K562 (cell line): ENCODE measurements around the gene PHF21A. TPM values are rescaled to one million over a fixed set of nuclear protein-coding genes. Genes with fewer than 3 reads are reported as not detected.

Source experiments
- ASH1L ChIP-seq: fragments of 450-650 bp; IDR thresholded peaks from 2 replicates; pipeline ENCODE4 v1.6.1; 2018; ENCODE audit warnings: borderline replicate concordance, mild to moderate bottlenecking, low read depth; ENCODE audit not compliant: partially characterized antibody
- CEBPG ChIP-seq, 3 experiments: fragments of 200-800 bp in 1 of 3; sonication (Bioruptor generic) in 1 of 3; sonication (generic) in 1 of 3; formaldehyde crosslinking in 1 of 3; IDR thresholded peaks in 2 of 3; conservative IDR thresholded peaks in 1 of 3; 2 replicates each; pipeline versions ENCODE4 v1.6.1 to v1.8.0; 2016 to 2022; ENCODE audit warnings: missing compliant biosample characterization in 2 of 3, missing genetic modification characterization in 2 of 3, mild to moderate bottlenecking in 1 of 3, missing genetic modification reagents in 1 of 3
- CREM ChIP-seq: IDR thresholded peaks from 2 replicates; pipeline ENCODE4 v1.6.1; 2014; ENCODE audit warnings: antibody characterized with exemption, low read depth
- JUND ChIP-seq, 2 experiments: IDR thresholded peaks; 2 replicates in 1 of 2; 3 replicates in 1 of 2; pipeline ENCODE4 v1.6.1; 2011; ENCODE audit warnings: borderline replicate concordance in 2 of 2, low read depth in 2 of 2, low read length in 2 of 2, improper control_type of control experiment in 1 of 2, missing biosample characterization in 1 of 2, missing genetic modification characterization in 1 of 2, missing genetic modification reagents in 1 of 2
- MAFF ChIP-seq: IDR thresholded peaks from 2 replicates; pipeline ENCODE4 v1.6.1; 2012; ENCODE audit warnings: low read length, improper control_type of control experiment
- MAFG ChIP-seq: fragments of 450-650 bp; conservative IDR thresholded peaks from 2 replicates; pipeline ENCODE4 v1.6.1; 2016; ENCODE audit warnings: missing genetic modification characterization, missing compliant biosample characterization
- MBD2 ChIP-seq: sonication (generic); IDR thresholded peaks from 2 replicates; pipeline ENCODE4 v1.6.1; 2016; ENCODE audit warnings: low read depth, borderline replicate concordance
- NR2C1 ChIP-seq, 2 experiments: fragments of 450-650 bp; IDR thresholded peaks; 2 replicates each; pipeline ENCODE4 v1.6.1; 2017; ENCODE audit warnings: mild to moderate bottlenecking in 2 of 2, antibody characterized with exemption in 1 of 2, inconsistent platforms in 1 of 2, missing compliant biosample characterization in 1 of 2, missing genetic modification characterization in 1 of 2
- RNF2 ChIP-seq: sonication (generic); IDR thresholded peaks from 2 replicates; pipeline ENCODE4 v1.6.1; 2016
- YY1 ChIP-seq, 3 experiments: IDR thresholded peaks; 2 replicates each; pipeline ENCODE4 v1.6.1; 2011; ENCODE audit warnings: low read length in 2 of 3, mild to moderate bottlenecking in 2 of 3, moderate library complexity in 2 of 3, borderline replicate concordance in 1 of 3, control low read depth in 1 of 3, low read depth in 1 of 3; ENCODE audit not compliant: insufficient read depth in 3 of 3, insufficient replicate concordance in 2 of 3, control insufficient read depth in 1 of 3, insufficient read length in 1 of 3; ENCODE audit errors: extremely low read depth in 1 of 3
- ZNF175 ChIP-seq: fragments of 200-800 bp; sonication (Bioruptor generic); IDR thresholded peaks from 2 replicates; pipeline ENCODE4 v1.6.1; 2016; ENCODE audit warnings: low read depth, mild to moderate bottlenecking, missing genetic modification characterization, missing compliant biosample characterization
- ZNF592 ChIP-seq: fragments of 450-650 bp; IDR thresholded peaks from 2 replicates; pipeline ENCODE4 v1.6.1; 2017; ENCODE audit warnings: antibody characterized with exemption, mild to moderate bottlenecking
- ZNF644 ChIP-seq: fragments of 200-800 bp; sonication (Bioruptor generic); IDR thresholded peaks from 2 replicates; pipeline ENCODE4 v1.6.1; 2016; ENCODE audit warnings: low read depth, missing genetic modification characterization, missing compliant biosample characterization
- ZNF766 ChIP-seq: fragments of 200-800 bp; sonication (Bioruptor generic); conservative IDR thresholded peaks from 2 replicates; pipeline ENCODE4 v1.6.1; 2016; ENCODE audit warnings: missing genetic modification characterization, missing compliant biosample characterization
- polyA plus RNA-seq, 8 experiments: library from polyadenylated mRNA; depleted of rRNA in 4 of 8; stranded (reverse) in 5 of 8; unstranded in 3 of 8; fragments of >200 nt; fragmentation: Nextera tagmentation in 2 of 8; fragmentation: Illumina TruSeq in 1 of 8; extraction: Ambion mirVana in 2 of 8; extraction: Trizol in 1 of 8; gene quantifications; 2 replicates each; pipeline versions ENCODE4 v1.2.1 to v1.2.3, GENCODE V29; 2011 to 2014; ENCODE audit warnings: inconsistent platforms in 1 of 8, missing spikeins in 1 of 8
- total RNA-seq, 7 experiments: library from RNA; depleted of rRNA in 6 of 7; stranded (reverse); fragments of >200 nt in 6 of 7; fragmentation: Illumina TruSeq in 2 of 7; extraction: Trizol in 2 of 7; gene quantifications; 2 replicates each; pipeline versions ENCODE4 v1.2.1 to v1.2.3, GENCODE V29; 2011 to 2021; ENCODE audit warnings: low replicate concordance in 1 of 7
- TF ChIP-seq, protein P1 (sequence below): sonication (generic); formaldehyde crosslinking; IDR thresholded peaks from 2 replicates; pipeline ENCODE4 v1.8.1; 2023; ENCODE audit warnings: mild to moderate bottlenecking, missing genetic modification reagents
- TF ChIP-seq, protein P2 (sequence below): fragments of 200-800 bp; sonication (Bioruptor generic); IDR thresholded peaks from 2 replicates; pipeline ENCODE4 v1.6.1; 2017; ENCODE audit warnings: missing genetic modification characterization, missing compliant biosample characterization

PHF21A gene
- total and polyA plus RNA-seq, 9 of the 15 experiments (the other 6 are each of a cell fraction or from before 2014, with no cell fraction given) = 1.5 to 32.4 (median 10.7) TPM

- peak; percentile 59; the same call in 1 of the 2 replicates for TF ChIP-seq ZNF175 (CRISPR knock-in tag)
- 0 out of 2 replicates have a peak, but pooled peaks have one; percentile 64 for TF ChIP-seq ZNF592
- no peak for TF ChIP-seq NR2C1 (IDR thresholded peaks at IDR 0.05)
- TF ChIP-seq NR2C1 (tag; IDR thresholded peaks at IDR 0.05) = peak; percentile 77
- TF ChIP-seq ZNF766 (CRISPR knock-in tag) = peak; percentile 92
- TF ChIP-seq MAFG (tag) = peak; percentile 91
- TF ChIP-seq MBD2 = peak; percentile 94
- peak; percentile 84 for TF ChIP-seq MAFF
- TF ChIP-seq, protein P1, sequence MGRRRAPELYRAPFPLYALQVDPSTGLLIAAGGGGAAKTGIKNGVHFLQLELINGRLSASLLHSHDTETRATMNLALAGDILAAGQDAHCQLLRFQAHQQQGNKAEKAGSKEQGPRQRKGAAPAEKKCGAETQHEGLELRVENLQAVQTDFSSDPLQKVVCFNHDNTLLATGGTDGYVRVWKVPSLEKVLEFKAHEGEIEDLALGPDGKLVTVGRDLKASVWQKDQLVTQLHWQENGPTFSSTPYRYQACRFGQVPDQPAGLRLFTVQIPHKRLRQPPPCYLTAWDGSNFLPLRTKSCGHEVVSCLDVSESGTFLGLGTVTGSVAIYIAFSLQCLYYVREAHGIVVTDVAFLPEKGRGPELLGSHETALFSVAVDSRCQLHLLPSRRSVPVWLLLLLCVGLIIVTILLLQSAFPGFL (CRISPR knock-in tag) = no peak
- TF ChIP-seq CEBPG (CRISPR knock-in tag; IDR thresholded peaks at IDR 0.05) = no peak
- TF ChIP-seq CEBPG (tag; conservative IDR thresholded peaks at IDR 0.05 in 1 of 2, IDR thresholded peaks at IDR 0.05 in 1 of 2) = peak; percentile 60 to 65; a peak in 3 of 4 replicates
- TF ChIP-seq CREM = peak; percentile 86
- TF ChIP-seq YY1 (IDR thresholded peaks at IDR 0.05; ENCODE audit: borderline replicate concordance in 1 of 3, control insufficient read depth in 1 of 3, extremely low read depth in 1 of 3, insufficient read depth in 3 of 3, insufficient read length in 1 of 3, insufficient replicate concordance in 2 of 3, low read depth in 1 of 3, low read length in 2 of 3) = peak in 1 of 3 experiments; percentile 51
- peak; percentile 55; the same call in 1 of the 2 replicates for TF ChIP-seq ZNF644
- TF ChIP-seq JUND (IDR thresholded peaks at IDR 0.05; ENCODE audit: borderline replicate concordance, low read depth, low read length) = peak; percentile 49; the same call in 1 of the 2 replicates
- TF ChIP-seq JUND (tag; IDR thresholded peaks at IDR 0.05; ENCODE audit: borderline replicate concordance, low read depth, low read length) = peak; percentile 14; the same call in 1 of the 3 replicates
- TF ChIP-seq ASH1L = peak; percentile 61
- TF ChIP-seq RNF2 = peak; percentile 33; the same call in 1 of the 2 replicates
- TF ChIP-seq, protein P2, sequence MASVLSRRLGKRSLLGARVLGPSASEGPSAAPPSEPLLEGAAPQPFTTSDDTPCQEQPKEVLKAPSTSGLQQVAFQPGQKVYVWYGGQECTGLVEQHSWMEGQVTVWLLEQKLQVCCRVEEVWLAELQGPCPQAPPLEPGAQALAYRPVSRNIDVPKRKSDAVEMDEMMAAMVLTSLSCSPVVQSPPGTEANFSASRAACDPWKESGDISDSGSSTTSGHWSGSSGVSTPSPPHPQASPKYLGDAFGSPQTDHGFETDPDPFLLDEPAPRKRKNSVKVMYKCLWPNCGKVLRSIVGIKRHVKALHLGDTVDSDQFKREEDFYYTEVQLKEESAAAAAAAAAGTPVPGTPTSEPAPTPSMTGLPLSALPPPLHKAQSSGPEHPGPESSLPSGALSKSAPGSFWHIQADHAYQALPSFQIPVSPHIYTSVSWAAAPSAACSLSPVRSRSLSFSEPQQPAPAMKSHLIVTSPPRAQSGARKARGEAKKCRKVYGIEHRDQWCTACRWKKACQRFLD (CRISPR knock-in tag) = peak; percentile 43; the same call in 1 of the 2 replicates
These were observed 8.2 kb downstream of the PHF21A start (continued) for GRCh38 chr11:46112961-46113607.
